HG02852 (cell line): ENCODE results near the gene KIF21B.

Experiments
- ATAC-seq: cut with Tn5 transposase; IDR thresholded peaks from one replicate; pipeline ENCODE4 v1.9.1; 2021; ENCODE audit warnings: mild to moderate bottlenecking, moderate library complexity; ENCODE audit not compliant: unreplicated experiment

KIF21B gene

DNA sequence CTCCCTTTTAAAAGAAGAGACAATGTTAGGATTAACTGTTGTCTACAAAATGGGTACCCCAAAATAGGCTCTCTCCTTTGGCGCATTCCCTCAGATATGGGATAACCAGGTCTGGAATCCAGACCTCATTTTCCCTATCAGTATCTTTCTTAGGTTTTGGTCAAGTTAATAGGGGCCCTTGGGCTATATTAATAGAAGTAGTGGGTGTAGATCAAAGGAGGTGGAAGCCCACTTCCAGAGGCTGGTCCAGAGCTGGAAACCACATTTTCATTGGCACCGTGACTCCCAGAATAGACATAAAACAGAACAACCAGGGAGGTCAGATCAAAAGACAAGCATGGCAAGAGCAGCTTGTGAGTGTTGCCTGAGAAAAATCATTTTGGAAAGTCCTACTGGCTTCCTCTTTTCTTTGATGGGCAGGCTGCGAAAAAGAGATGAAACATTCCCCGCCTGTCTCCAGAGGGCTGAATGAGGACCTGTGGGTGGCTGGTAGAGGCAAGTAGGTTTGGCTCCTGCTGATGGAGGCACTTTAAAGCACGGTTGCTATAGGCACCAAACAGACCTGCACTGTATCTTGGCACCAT is 25.8 kb upstream of the KIF21B start:
- ATAC-seq = no peak

DNA sequence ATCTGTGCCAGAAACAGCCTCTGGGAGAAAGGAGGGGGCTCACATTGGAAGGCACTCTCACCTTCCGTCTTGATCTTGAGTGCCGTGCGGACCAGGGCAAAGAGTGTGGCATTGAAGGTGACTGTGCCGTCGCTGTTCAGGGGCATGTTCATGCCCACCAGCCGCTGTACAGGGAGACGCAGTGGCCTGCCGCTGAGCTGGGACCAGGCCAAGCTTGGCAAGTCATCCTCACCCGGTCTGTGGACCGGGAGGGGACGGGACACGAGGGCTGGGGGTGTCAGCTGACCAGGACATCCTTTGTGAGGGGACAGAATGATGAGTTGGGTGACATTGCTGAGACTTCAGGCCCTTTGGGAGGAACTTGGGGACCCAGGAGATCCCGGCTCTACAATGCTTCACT is 25.0 kb upstream of the KIF21B start:
- no peak for ATAC-seq

DNA sequence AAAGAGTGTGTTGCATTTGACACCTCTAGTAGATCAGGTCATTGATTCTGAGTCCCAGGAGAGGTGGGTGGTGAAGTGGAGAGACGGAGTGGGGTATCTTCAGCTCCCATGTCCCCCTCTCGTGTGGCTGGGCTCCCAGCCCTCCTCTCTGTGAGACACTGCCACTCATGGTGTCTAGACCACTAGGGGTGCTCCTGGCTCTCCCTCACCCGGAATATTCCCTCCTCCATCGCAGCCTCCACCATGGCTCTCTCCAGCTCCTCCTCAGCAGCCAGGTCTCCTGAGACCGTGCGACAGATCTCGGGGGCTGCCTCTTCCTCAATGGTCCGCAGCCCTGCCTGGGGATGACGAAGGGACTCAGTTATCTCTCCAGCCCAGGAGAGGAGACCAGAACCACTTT is 20.6 kb upstream of the KIF21B start:
- ATAC-seq = no peak

- ATAC-seq = peak; percentile 70
These were observed 19.4 kb upstream of the KIF21B start for GRCh38 chr1:201042779-201043461.

GRCh38 chr1:201041011-201041410 is 17.5 kb upstream of the KIF21B start:
- no peak for ATAC-seq

GRCh38 chr1:201039876-201040275 is 16.4 kb upstream of the KIF21B start:
- ATAC-seq = no peak

GRCh38 chr1:201039418-201039817 is 15.9 kb upstream of the KIF21B start:
- ATAC-seq = no peak

- ATAC-seq = no peak
These were observed 14.8 kb upstream of the KIF21B start for GRCh38 chr1:201038186-201038876.

DNA sequence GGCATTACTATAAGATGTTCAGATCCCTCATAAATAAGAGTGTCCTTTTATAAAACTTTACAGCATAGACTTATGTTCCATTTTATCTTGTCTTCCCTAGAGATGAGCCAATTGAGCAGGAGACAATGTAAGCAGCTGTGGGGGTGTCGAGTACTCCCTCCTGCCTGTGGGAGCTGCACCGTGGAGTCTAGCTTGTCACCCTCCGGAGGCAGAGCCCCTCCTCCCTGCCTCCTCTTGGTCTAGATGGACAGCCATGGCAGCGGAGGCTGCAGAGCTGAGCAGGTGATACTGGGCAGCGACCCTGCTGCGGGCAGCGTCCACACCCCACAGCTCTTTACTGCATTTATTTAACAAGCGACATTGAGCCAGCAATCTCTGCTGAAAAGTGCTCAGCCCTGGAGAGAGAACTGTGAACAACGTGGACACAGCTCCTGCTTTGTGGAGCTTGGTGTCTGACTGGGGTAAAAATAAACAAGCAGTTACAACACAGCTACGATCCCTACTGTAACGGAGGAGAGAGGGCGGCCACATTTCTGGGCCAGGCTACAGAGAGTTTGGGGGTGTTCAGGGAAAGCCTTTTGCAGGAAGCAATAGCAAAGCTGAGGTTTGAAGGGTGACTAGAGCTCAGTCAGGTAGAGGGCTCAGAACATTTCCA is 12.8 kb upstream of the KIF21B start:
- ATAC-seq = no peak

GRCh38 chr1:201034671-201035070 is 11.2 kb upstream of the KIF21B start:
- ATAC-seq = no peak

- ATAC-seq = no peak
These were observed 8.9 kb upstream of the KIF21B start for GRCh38 chr1:201032408-201032807.

DNA sequence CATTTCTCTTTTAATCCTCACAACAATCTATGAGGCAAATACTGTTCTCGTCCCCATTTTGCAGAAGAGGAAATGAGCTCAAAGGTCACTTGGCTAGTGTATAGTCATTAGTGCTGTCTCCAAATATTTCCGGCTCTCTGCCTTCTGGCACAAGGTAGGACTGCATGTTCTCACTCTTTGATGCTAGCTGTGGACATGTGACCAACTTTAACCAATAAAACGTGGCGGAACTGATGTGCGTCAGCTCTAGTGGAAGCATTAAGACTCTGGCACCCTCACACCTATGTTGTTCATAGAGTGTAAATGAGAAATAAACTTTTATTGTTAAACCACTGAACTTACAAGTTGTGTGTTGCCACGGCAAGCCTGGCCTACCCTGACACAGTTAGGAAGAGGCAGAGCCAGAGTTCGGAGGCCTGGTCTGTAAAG is 5.0 kb upstream of the KIF21B start:
- no peak for ATAC-seq

- ATAC-seq = no peak
These were observed 3.3 kb upstream of the KIF21B start for GRCh38 chr1:201026836-201027235.

DNA sequence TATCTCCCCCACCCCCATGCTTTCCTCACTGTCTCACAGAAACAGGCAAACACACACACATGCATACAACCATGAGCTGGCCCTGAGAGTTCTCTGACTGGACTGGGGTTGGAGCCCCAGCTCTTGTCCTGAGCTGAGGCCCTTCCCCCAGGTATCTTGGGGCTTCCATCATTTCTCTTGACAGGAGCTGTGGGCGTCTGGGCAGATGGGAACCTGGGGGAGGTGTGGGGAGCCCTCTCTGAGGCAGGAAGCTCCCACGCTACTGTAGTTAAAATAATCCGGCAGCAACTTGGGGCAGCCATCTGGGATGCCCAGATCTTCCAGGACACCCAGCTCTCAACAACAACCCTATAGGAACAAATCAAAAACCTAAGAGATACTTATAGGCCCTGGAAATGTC is 2.7 kb upstream of the KIF21B start:
- no peak for ATAC-seq

GRCh38 chr1:201025571-201026002 is 2.1 kb upstream of the KIF21B start:
- ATAC-seq = peak; percentile 21

DNA sequence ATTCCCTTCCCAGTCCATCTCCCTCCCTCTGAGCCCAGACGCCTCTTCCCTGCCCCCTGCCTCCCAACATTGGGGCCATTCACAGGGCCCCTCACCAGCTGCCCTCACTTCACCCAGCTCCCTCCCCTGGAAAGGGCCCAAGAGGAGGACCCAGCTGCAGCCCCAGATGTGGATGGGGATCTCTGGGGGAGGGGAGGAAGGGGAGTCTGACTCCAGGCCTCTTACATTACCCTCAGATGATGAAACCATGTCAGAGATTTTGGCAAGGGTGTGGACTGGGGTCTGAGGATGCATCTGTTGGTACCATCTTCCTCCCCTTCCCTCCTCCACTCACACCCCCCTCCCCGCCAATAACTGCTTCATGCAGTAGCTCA is 1.1 kb upstream of the KIF21B start:
- no peak for ATAC-seq

DNA sequence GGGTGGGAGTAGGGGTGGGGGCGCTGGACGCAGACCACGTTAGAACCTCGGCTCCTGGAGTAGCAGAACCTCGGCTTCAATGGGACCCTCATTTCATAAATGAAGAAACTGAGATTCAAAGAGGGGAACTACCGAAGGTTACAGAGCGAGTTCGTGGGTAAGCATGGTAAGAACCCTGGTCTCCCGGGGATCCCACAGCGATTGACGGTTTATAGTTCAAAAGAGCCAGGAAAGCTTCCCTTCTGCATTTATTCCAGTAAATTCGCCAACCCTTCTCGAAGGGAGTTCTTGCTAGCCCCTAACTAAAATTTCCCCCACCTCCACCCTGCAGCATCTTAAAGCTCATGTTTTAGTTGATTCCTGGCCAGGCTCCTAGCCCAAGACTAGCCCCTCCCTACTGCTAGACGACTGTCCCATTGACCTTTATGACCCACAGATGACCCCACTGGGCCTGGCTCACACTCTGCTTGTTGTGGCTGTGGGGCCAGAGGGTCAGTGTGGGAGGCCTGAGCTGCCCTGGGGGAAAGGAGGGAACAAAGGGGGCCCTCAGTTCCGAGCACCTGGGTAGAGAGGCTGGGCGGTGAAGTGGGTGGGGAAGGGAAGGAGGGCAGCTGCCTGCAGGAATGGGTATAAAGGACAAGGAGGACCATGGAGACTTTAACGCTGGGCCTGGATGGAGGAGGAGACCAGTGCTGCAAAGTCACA is 558 bp upstream of the KIF21B start:
- ATAC-seq = no peak

DNA sequence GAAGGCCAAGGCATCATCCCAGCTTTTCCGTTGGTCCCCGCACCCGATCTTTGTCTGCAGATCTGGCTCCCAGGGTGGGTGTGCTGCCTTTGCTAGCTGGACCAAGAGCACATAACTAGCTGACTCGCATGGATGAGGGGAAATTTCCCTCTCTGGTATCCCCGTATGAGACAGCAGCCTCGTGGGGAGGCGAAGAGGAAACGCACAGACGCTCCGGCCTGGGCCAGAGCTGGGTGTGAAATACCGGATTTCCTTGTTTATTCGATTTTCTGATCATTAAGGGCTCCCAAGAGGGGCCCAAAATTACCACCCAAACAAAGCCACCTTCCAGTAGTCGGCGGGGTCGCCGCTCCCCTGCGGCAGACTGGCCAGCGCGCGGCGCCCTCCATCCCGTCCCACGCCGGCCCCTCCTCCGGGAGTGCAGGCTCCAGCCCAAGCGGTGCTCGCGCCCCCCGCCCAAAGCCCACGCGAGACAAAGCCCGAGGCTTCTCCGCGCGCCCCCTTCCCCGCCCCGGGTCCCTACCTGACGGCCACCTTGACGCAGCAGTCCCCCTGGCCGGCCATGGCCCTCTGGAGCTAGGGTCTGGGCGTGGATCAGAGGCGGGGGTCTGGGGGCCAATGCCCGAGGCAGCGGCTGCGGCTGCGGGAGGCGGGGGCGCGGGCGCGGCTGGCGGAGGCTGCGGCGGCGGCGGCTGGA is 546 bp downstream of the KIF21B start:
- no peak for ATAC-seq

DNA sequence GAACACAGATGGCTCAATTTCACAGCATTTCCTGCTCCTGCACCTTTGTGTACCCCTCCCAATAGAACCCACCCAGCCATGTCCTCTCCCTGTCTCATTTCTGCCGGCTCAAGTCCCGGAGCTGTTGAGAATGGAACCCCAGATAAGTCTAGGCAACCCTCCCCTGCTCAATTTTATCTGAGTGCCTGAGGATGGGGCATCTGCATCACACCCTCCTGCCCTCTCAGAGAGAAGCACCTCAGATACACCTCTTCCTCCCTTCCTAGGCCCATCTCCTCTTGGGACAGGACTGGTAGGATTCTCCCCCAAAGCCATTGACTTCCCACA is 1.1 kb downstream of the KIF21B start:
- no peak for ATAC-seq

- no peak for ATAC-seq
These were observed 1.7 kb downstream of the KIF21B start for GRCh38 chr1:201021630-201022492.
